Esophagus squamous epithelium (tissue), 5 donors: ENCODE data around the gene GLT8D1. TPM values are rescaled to one million over a fixed set of nuclear protein-coding genes. Genes with fewer than 3 reads are reported as not detected.

Experiments used
- DNase-seq: peaks from one replicate; lab custom pipeline; 2025; lab: John Stamatoyannopoulos, UW
- H3K27ac ChIP-seq, 4 donors: fragments of 200-600 bp; sonication (generic); one replicate each; pipeline ENCODE4 v1.5.1; 2016 to 2019; ENCODE audit warnings: mild to moderate bottlenecking in 1 of 4
- H3K27me3 ChIP-seq, 4 donors: fragments of 200-600 bp; sonication (generic); 1 replicate in 3 of 4; 2 replicates in 1 of 4; pipeline versions ENCODE4 v1.5.1 to v1.6.0; 2017 to 2021; ENCODE audit warnings: antibody characterized with exemption in 1 of 4
- H3K36me3 ChIP-seq, 3 donors: fragments of 200-600 bp; sonication (generic); one replicate each; pipeline ENCODE4 v1.5.1; 2016 to 2019
- H3K4me1 ChIP-seq, 3 donors: fragments of 200-600 bp; sonication (generic); one replicate each; pipeline ENCODE4 v1.5.1; 2017 to 2019
- H3K4me3 ChIP-seq, 4 donors: fragments of 200-600 bp; sonication (generic); 1 replicate in 3 of 4; 2 replicates in 1 of 4; pipeline ENCODE4 v1.5.1; 2016 to 2019; ENCODE audit warnings: mild to moderate bottlenecking in 2 of 4, moderate library complexity in 1 of 4
- H3K9me3 ChIP-seq, 3 donors: fragments of 200-600 bp; sonication (generic); one replicate each; pipeline ENCODE4 v1.5.1; 2016 to 2019
- POLR2A ChIP-seq, 4 donors: fragments of 450-650 bp; IDR thresholded peaks; one replicate each; pipeline ENCODE4 v1.6.1; 2017; ENCODE audit warnings: antibody characterized with exemption in 4 of 4, mild to moderate bottlenecking in 4 of 4, moderate library complexity in 3 of 4
- WGBS, 2 donors: methylation state at CpG; one replicate each; pipeline ENCODE4 v1.1.5; 2018; 5-methylcytosine and 5-hydroxymethylcytosine counted together
- intact Hi-C: fragments of 100-400 bp; cut with DNase I; formaldehyde crosslinking; loops from one replicate; pipeline ENCODE4 v1.15.0; 2022
- total RNA-seq, 4 donors: library from RNA; depleted of rRNA; stranded (reverse); fragments of >200 nt; gene quantifications; one replicate each; pipeline ENCODE4 v1.1.0, GENCODE V29; 2016
- TF ChIP-seq, protein P1 (sequence below), 6 experiments: fragments of 450-650 bp in 4 of 6; fragments of 200-600 bp in 2 of 6; sonication (generic) in 2 of 6; IDR thresholded peaks; one replicate each; pipeline ENCODE4 v1.5.1; 2016 to 2019; ENCODE audit warnings: antibody characterized with exemption in 6 of 6, mild to moderate bottlenecking in 4 of 6, moderate library complexity in 4 of 6
- donor health status: DM: yes; HTN: yes; CAD: no.

Gene GLT8D1
- total RNA-seq, 4 donors from 2014 or later: 10.6 to 34.7 (median 26.0) TPM

DNA sequence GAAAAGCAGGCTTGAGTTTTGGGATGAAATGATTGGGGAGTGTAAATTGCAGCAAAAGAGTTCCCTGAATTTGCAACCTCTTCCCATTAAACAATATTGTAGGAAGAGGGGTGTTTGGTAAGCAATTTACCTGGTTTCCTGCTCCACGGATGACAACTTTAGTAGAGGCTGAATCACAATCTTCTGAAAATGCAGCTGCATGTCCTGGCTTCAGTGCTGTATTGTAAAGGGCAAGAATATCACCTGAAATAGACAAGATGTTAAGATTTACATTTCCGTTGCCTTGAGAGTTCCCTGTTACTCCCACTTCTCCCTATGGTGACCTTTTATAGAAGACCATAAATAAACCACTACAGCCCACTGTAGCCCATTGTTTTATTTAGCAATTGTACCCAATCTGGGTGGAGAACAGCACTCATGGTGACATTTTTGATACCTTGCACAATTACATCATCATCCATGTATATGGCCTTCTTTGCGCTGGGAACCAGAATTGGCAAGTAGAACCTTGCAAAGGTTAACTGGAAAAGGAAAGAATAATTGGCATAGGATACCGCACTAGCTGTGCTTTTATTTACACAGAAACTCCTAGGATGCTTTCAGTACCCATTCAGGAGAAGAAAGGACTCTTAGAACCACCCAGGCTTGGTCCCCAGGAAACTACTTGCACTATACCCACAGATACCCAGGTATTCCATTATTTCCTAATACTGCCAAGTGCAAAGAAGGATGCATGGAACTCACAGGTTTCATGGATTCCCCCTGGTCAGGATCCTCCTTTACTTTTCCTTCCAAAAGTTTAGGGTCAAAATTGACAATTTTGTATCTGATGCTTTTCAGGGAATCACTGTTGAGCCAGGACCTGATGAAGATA lies 9.6 kb downstream of the GLT8D1 start:
- intact Hi-C loops: no loop called here
- TF ChIP-seq, protein P1, sequence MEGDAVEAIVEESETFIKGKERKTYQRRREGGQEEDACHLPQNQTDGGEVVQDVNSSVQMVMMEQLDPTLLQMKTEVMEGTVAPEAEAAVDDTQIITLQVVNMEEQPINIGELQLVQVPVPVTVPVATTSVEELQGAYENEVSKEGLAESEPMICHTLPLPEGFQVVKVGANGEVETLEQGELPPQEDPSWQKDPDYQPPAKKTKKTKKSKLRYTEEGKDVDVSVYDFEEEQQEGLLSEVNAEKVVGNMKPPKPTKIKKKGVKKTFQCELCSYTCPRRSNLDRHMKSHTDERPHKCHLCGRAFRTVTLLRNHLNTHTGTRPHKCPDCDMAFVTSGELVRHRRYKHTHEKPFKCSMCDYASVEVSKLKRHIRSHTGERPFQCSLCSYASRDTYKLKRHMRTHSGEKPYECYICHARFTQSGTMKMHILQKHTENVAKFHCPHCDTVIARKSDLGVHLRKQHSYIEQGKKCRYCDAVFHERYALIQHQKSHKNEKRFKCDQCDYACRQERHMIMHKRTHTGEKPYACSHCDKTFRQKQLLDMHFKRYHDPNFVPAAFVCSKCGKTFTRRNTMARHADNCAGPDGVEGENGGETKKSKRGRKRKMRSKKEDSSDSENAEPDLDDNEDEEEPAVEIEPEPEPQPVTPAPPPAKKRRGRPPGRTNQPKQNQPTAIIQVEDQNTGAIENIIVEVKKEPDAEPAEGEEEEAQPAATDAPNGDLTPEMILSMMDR (IDR thresholded peaks at IDR 0.05): no peak
- TF ChIP-seq POLR2A (IDR thresholded peaks at IDR 0.05): no peak
- Histone ChIP-seq H3K9me3 (no peaks in the 10 kb centered on the region), H3K4me1 (no peaks in the 10 kb centered on the region), H3K4me3 (no peak overlapping the region), H3K27ac (no peak overlapping the region), H3K27me3 (no peaks in the 10 kb centered on the region), H3K36me3 (peaks cover 25 to 90% (median 43%) of the 10 kb centered on the region in 3 donors)
- 68 to 73% methylated on average over 4 of the region's 4 CpGs for WGBS, 2 donors
- no peak for DNase-seq

DNA sequence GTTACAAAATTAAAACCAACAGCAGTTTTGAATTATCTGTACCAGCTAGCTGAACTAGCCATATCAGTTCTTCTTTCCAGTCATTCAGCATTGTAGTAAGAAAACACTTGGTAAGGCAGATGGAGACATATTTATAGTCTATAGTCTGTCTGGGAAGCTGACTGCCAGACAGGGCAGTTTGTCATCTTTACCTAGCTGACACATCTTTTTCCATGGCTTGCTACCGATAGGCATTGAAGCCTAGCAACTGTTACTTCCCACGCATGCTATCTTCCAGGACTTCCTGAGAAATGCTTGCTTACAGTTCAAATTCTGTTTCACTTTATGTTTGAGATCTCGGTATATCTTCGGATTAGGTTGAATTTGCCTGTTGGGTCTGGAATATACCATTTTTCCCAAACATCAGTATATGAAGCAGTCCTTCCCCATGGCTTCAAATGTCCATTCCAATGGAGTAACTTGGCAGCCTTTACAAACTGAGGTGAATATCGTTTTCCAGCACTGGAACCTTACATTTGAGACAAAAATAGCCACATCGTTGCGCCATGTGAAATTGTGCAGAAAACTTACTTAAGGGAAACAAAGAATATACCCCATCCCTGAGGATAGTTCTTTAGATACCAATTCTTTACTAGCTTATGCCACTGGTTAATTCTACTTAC lies 10.9 kb downstream of the GLT8D1 start:
- peaks cover 29 to 98% (median 52%) of the 10 kb centered on the region in 3 donors for H3K36me3 ChIP-seq
- no peak for TF ChIP-seq POLR2A (IDR thresholded peaks at IDR 0.05)
- TF ChIP-seq, protein P1 (IDR thresholded peaks at IDR 0.05): no peak
- intact Hi-C loops: no loop called here
- DNase-seq: no peak
- no peaks in the 10 kb centered on the region for H3K27me3 ChIP-seq
- H3K9me3 ChIP-seq: no peaks in the 10 kb centered on the region
- 77 to 84% methylated on average over 7 of the region's 7 CpGs for WGBS, 2 donors
- no peak overlapping the region for H3K4me3 ChIP-seq
- peaks cover 0 to 5% (median 0%) of the 10 kb centered on the region in 3 donors for H3K4me1 ChIP-seq
- no peak overlapping the region for H3K27ac ChIP-seq

DNA sequence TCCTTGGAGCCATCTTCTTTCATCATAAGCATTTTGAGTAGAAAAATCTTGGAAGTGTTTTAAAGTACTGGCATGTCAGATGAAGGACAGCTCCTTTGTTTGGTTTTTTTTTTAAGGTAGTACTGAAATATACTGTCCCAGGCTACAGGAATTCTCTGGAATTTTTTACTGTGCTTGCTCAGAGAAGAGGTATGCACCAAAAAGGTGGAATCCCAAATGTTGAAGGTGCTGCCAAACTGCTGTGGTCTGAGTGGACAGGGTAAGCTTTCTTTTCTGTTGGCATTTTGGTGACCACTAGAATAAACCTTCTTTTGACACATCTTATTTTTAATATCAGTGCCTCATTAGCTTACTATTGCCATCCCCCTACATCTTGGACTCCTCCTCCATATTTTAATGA lies 12.5 kb downstream of the GLT8D1 start:
- DNase-seq: no peak
- Histone ChIP-seq H3K27ac (no peak overlapping the region), H3K9me3 (no peaks in the 10 kb centered on the region), H3K27me3 (no peaks in the 10 kb centered on the region), H3K36me3 (peaks cover 34 to 100% (median 64%) of the 10 kb centered on the region in 3 donors), H3K4me1 (peaks cover 0 to 21% (median 3%) of the 10 kb centered on the region in 3 donors), H3K4me3 (no peak overlapping the region)
- intact Hi-C loops: no loop called here
- TF ChIP-seq, protein P1 (IDR thresholded peaks at IDR 0.05): no peak
- TF ChIP-seq POLR2A (IDR thresholded peaks at IDR 0.05): no peak

DNA sequence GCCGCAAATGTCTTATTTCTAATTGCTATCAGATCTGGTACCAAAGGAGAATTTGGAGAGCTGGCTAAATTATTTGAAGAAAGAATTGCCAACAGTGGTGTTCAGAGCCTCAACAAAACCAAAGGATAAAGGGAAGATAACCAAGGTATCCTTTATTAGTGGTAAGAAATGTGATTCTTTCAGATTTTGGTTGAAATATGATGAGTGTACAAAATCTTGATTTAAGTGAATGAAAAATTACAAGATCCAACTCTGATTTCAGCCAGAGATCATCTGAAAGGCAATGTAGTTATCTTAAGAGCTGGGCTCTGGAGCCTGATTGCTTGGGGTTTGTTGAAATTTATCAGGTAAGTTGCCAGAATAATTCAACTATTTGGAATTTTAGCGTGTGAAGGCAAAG lies 15.0 kb downstream of the GLT8D1 start:
- Histone ChIP-seq H3K4me1 (peaks cover 11 to 39% (median 18%) of the 10 kb centered on the region in 3 donors), H3K4me3 (no peak overlapping the region), H3K27ac (no peak overlapping the region), H3K9me3 (no peaks in the 10 kb centered on the region), H3K36me3 (peaks cover 40 to 86% (median 61%) of the 10 kb centered on the region in 3 donors), H3K27me3 (no peaks in the 10 kb centered on the region)
- intact Hi-C loops: no loop called here
- TF ChIP-seq POLR2A (IDR thresholded peaks at IDR 0.05): no peak
- TF ChIP-seq, protein P1 (IDR thresholded peaks at IDR 0.05): no peak
- WGBS, 2 donors: 83 to 96% methylated on average over 1 to 2 of the region's 2 CpGs
- no peak for DNase-seq

DNA sequence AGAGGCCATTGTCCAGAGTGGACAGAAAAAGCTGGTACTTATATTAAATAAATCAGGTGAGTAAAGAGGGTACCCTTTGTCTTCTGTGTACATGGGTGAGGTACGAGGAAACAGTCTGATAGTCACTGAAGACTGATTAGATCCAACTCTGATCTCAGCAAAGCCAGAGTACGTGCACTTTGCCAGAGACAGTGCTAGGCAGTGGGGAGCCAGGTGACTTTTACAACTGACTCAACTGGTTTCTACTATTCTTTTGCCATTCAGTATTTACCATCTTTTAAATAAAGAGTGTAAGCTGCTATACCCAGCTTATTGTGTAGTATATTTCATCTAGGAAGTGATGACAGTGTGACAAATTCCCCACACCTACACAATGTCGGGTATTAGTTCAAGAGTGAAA lies 16.4 kb downstream of the GLT8D1 start:
- Histone ChIP-seq H3K27me3 (no peaks in the 10 kb centered on the region), H3K27ac (peak overlapping the region; percentile 50 to 97 (median 87)), H3K9me3 (no peaks in the 10 kb centered on the region), H3K4me1 (peaks cover 11 to 49% (median 25%) of the 10 kb centered on the region in 3 donors), H3K4me3 (no peak overlapping the region), H3K36me3 (peaks cover 30 to 72% (median 55%) of the 10 kb centered on the region in 3 donors)
- DNase-seq: no peak
- 74 to 79% methylated on average over 3 of the region's 3 CpGs for WGBS, 2 donors
- intact Hi-C loops: loop anchor here (10.0 kb wide), 1 partner anchor 154 kb away; the partner anchor contains the start of genes NT5DC2 and UQCC5
- TF ChIP-seq, protein P1 (IDR thresholded peaks at IDR 0.05): no peak
- no peak for TF ChIP-seq POLR2A (IDR thresholded peaks at IDR 0.05)
